Measurements from ENCODE around the gene ABCC4.

Gene ABCC4

DNA sequence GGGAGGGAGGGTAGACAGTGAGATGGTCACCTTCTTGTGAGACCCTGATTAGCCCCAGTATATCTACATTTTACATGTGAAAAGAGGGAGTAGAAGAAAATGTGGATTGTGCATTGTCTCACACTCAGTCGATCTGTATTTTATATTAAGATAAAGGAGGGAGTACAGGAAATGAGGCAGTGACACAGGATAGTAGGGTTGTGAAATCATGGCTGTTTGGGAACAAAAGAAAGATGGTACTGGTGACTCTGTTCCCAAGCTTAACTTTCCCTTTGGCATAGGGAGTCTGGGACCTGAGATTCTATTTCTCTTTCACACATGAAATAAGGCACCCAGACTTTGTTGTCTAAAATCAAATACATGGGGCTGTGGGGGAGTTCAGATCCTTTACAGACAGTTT lies 194.7 kb downstream of the ABCC4 start:
- no peak for DNase-seq

DNA sequence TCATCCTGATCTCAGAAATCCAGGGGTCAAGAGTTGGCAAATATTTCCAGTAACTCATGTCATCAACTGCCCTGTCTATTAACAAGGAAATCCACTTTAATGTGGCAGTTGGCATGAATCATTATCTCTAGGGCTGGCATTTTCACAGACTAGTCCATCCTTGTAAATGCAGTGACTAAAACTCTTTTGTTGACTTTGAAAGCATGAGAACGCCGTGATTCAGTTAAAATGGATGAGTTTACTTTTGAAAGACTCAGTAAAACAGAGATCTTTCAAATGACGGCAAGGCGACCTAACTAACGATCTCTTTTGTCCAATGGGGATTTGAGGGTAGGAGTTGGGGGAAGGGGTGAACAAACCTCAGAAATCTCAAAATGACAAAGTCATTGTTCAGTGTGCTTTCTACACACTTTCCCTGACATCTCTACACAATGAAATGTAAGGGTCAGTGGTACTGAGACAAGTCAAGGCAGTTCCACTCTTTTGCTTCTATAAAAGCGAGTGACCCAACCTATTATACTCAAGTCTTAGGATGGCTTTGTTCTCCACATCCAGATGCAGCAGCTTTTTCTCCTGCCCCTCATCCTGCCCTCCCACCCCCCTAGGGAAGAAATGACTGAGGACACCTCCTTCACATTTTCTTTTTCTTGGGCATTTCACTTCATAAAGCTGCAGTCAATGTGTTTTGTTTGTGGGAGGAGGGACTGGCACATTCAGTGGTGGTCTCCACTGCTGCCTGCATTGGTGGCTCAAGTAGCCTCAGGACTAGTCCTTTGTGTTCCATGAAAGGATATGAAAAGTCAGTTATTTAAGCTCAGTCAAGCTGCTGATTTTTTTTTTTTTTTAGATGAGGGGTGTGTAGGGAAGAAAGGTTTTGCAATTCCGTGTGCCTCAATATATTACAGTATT lies 200.5 kb downstream of the ABCC4 start:
- DNase-seq, result no peak

DNA sequence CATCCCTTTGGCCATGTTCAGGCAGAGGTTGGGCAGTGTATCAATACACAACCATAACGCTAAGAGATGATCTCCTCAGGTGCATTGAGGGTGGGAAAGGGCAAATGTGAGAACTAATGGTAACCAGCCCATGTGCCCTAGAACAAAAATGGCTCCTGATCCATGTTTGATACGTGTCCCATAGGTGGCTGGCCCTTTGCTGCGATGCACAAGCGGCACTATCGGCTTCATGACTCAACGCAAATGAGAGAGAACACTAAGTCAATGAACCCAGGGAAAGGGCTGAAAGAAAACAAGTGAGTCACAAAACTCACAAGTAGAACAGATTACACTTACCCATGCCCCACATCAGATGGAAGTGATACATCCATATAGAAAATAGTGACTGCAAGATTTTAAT lies 201.7 kb downstream of the ABCC4 start:
- no peak for DNase-seq

DNA sequence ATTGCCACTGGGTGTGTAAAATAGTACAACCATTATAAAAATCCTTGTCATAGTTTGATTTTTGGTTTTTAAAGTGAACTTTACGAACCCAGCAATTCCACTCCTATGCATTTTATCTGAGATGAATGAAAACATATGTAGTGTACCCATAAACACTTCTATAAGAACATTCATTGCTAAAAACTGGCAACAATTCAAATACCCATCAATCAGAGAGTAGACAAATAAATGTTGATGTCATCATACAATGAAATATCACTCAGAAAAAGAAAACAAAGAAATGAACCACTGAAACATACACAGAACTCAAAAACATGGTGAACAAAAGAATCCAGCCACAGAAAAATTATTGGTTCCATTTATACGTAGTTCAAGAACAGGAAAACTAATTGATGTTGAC lies 202.3 kb downstream of the ABCC4 start:
- DNase-seq, result no peak

GRCh38 chr13:95091755-95092154 lies 209.5 kb downstream of the ABCC4 start:
- no peak for DNase-seq

- no peak for DNase-seq
Observed at GRCh38 chr13:95087746-95088305, 213.4 kb downstream of the ABCC4 start.

- no peak for DNase-seq
Observed at GRCh38 chr13:95086761-95087160, 214.5 kb downstream of the ABCC4 start.

DNA sequence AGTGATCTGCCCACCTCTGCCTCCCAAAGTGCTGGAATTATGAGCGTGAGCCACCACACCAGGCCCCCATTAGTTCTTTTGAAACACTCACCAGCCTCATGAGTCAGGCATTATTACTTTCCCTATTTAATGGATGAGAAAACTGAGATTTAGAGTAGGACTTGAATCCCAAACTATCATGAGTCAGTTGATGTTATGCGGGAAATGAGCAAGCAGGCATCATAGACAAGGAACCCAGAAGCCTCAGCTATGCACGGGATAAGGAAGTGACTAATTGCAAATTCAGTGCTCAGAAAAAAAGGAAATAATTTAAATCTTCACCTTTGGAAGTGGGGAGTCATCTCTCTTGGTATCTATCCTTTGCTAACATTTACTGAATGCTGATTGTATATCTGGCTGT lies 217.5 kb downstream of the ABCC4 start:
- DNase-seq, result peak; percentile 3 to 8

GRCh38 chr13:95083066-95083465 lies 218.2 kb downstream of the ABCC4 start:
- no peak for DNase-seq

GRCh38 chr13:95075506-95075905 lies 225.7 kb downstream of the ABCC4 start:
- no peak for DNase-seq

- no peak for DNase-seq
Observed at GRCh38 chr13:95074820-95075219, 226.4 kb downstream of the ABCC4 start.

- DNase-seq, result no peak
Observed at GRCh38 chr13:95073747-95074311, 227.4 kb downstream of the ABCC4 start.

DNA sequence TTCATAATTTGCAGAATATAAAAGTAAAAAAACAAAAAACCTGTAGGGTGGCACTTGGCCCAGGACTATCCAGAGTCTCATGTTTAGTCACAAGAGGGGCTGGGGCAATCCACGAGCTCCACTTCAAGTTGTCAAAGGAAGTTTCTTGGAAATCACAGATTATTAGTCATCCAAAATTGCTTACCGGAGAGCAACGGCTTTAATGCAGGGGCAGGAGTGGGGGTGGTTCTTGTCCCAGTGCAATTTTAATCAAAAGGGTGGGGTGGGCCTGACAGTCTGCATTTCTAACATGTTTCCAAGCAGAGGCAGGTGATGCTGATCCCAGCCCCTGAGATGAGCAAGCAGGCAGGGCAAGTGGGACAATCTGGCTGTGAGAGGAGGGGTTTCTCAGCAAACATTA lies 233.9 kb downstream of the ABCC4 start:
- no peak for DNase-seq

DNA sequence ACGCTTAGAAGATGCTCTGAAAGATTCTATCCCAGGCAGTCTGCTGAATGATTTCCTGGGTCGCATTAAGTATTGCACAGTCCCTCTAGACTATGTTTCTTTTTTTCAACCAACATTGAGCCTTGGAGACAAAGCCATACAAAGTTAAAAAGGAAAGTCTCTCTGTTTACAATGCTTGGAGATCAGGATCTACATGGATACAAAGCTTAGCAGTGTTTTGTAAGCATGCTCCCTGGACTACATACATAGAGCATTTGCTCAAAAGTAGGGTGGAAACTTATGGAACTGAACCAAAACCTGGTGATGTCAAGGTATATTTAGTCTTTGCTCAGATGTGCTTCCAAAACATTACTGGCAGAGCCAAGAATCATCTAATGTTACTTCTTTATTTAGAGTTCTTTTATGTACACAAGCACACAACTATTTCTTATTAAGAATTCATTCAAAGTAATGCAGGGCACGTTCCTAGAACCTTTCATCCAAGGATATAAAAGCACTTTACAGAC lies 241.2 kb downstream of the ABCC4 start:
- DNase-seq, result no peak

DNA sequence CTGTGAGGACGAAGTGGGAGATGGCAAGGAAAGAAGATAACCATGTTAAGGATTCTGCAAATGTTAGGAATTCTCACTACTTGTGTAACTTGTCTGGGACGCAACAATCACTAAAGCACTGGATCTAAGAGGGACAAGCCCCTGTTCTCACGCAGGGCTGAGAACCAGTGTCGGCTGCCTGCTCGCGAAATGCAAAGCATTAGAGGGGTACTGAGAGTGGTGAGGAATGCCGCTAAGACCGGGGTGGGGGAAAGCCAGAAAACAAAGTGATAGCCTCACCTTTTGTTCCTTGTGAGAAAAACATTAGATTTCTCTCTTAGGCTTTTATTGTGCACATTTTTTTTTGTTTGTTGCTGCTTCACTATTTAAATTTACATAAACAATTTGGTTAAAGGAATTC lies 241.9 kb downstream of the ABCC4 start:
- DNase-seq, result no peak

GRCh38 chr13:95058680-95059079 lies 242.6 kb downstream of the ABCC4 start:
- no peak for DNase-seq

DNA sequence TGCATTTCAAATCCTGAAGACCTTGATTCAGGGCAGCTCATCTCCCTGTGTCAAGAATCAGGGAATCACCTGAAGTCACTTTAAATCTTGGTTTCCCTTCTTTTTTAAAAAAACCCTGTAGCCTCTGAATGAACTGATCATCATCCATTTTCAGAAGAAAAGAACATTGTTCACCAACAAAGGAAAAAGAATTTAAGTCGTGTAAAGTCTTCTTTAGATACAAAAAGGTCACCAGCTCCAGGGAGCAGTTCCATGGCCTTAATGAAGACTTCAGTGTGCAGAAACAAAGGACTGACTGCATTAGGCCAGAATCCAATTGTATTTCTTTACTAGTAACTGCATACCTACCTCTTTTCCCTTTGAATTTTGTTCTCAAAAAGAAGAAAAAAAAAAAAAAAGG lies 245.0 kb downstream of the ABCC4 start:
- no peak for DNase-seq

GRCh38 chr13:95050800-95051615 lies 250.2 kb downstream of the ABCC4 start:
- DNase-seq, result no peak

DNA sequence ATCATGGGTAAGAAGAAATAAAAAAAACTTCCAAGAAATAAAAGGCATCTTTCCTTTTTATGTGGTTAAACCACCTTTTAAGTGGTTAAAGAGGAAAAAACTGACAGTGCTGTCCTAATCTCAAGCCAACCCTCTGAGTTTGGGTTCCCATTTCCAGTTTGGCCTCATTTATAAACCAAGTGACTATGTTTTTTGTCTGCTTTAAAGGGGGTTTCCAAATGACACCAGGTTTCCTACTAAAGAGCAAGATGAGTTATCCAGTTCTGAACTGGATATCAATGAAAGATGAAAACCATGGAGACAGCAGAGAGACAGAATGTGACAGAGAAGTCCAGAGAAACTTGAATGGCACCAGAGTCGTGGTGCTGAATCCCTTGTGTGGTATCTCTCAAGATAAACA lies 251.5 kb downstream of the ABCC4 start:
- DNase-seq, result no peak

DNA sequence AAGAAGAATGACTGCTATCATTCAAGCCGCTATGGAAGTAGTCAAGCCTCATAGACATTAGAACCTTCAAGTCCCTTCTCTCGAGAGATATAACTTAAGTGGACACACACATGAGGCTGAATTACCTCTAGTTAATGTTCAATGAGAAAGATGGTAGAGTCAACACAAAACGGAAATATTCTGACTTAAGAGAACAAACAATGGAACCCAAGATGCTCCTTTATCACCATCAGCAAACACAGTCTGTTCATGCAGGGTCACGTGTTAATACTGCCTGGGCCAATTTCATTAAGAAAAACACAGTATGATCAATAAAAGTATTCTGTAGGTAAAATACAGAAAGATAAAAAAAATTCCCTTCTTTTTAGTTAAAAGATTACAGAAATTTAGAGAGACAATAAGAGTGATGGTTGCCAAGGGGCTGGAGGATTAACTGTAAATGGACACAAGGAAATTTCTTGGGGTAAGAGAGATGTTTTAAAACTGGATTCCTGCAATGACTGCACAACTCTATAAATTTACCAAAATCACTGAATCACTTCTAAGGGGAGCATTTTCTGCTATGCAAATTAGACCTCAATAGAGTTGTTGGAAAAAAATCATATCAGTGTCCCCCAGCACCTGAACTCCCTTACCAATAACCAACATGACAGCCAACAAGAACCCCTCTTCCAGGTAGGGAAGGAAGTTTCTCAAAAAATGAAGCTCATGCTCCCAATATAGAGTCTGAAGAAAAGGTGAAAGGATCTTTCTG lies 256.6 kb downstream of the ABCC4 start:
- DNase-seq, result no peak

DNA sequence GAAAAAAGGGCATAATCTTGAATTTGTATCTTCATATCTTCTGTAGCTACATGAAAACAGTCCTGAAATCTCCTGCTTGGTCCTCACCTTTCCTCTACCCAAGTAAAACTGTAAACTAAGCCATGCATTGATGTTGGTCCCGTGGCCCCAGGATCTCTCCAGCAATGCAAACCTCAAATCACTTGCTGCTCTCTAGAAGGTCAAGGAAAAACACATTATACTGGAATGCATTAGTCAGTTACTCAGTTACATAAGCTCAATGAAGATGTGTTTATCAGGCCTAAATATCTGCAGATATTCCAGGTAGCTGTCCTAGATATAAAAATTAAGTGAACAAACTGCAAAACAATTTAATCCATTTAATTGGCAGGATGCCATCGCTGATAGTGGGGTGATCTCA lies 261.8 kb downstream of the ABCC4 start:
- no peak for DNase-seq

DNA sequence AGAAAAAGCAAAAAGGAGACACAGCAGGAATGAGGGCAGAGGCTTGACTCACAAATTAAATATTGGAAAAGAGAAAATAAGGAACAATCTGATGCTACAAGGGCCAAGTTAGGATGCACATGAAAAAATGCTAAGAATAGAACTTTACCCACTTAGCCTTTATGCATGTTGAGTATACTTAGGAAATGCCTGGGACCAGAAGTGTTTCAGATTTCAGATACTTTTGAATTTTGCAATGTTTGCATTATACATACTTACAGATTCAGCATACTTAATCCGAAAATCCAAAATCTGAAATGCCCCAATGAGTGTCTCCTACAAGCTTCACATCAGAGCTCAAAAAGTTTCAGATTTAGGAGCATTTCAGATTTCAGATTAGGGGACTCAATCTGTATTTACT lies 262.3 kb downstream of the ABCC4 start:
- DNase-seq, result no peak
